ENCODE data around the gene SLC41A2. TPM values are rescaled to one million over a fixed set of nuclear protein-coding genes. Genes with fewer than 3 reads are reported as not detected.
A peak's percentile ranks its signal among the peaks of the same experiment; 100 is the strongest.

The SLC41A2 gene
- total RNA-seq (100 to 1,000 TPM in 1 of 2 donors, 1 to 10 TPM in 1; 7.7 to 235 TPM), polyA plus RNA-seq (10 to 100 TPM; 24.7 to 25.7 TPM)

- Histone ChIP-seq H3K27ac (ENCODE audit: low read depth in 1 of 2, low read length in 2 of 2) (peak within 1 kb of the TSS; percentile 92 to 98), H3K4me3 (ENCODE audit: low read depth in 1 of 3, low read length in 3 of 3) (peak within 1 kb of the TSS; percentile 76 to 99 (median 89)), H3K36me3 (ENCODE audit: control insufficient read depth in 4 of 4, insufficient read depth in 3 of 4, low read depth in 1 of 4, low read length in 3 of 4) (no peaks in the 10 kb centered on the region), H3K4me1 (ENCODE audit: control insufficient read depth in 4 of 4, insufficient read depth in 4 of 4, low read length in 3 of 4) (peaks cover 5 to 56% (median 34%) of the 10 kb centered on the region in 4 donors), H3K9ac (ENCODE audit: low read depth in 1 of 2, low read length in 2 of 2) (peak within 1 kb of the TSS; percentile 69 to 78), H3K9me3 (ENCODE audit: control insufficient read depth in 4 of 4, low read length in 3 of 4) (no peaks in the 10 kb centered on the region), H3K27me3 (ENCODE audit: control insufficient read depth in 4 of 4, insufficient read depth in 4 of 4, low read length in 3 of 4) (no peaks in the 10 kb centered on the region)
- DNase-seq (ENCODE audit: low spot score) = peak; percentile 65
- TF ChIP-seq REST (IDR thresholded peaks at IDR 0.05) (peak; percentile 33), TAF1 (conservative IDR thresholded peaks at IDR 0.05) (no peak), NR2F2 (IDR thresholded peaks at IDR 0.05) (no peak), HNF4A (conservative IDR thresholded peaks at IDR 0.05) (peak; percentile 54 to 67), RAD21 (IDR thresholded peaks at IDR 0.05) (peak in 1 of 2 donors; percentile 52), FOXA2 (IDR thresholded peaks at IDR 0.05) (peak; percentile 28), CTCF (IDR thresholded peaks at IDR 0.05; ENCODE audit: low read depth, low read length, missing input control) (peak; percentile 54), YY1 (IDR thresholded peaks at IDR 0.05) (no peak), MAX (IDR thresholded peaks at IDR 0.05) (no peak), JUND (IDR thresholded peaks at IDR 0.05) (peak; percentile 62 to 67), ATF3 (IDR thresholded peaks at IDR 0.05) (no peak), RXRA (IDR thresholded peaks at IDR 0.05) (peak; percentile 58 to 72), FOXA1 (IDR thresholded peaks at IDR 0.05) (no peak), HNF4G (IDR thresholded peaks at IDR 0.05) (no peak), GABPA (IDR thresholded peaks at IDR 0.05 in 1 of 2, conservative IDR thresholded peaks at IDR 0.05 in 1 of 2) (no peak), SP1 (IDR thresholded peaks at IDR 0.05) (peak; percentile 59), ZBTB33 (IDR thresholded peaks at IDR 0.05) (no peak), EGR1 (IDR thresholded peaks at IDR 0.05; ENCODE audit: low read depth in 2 of 2) (peak; percentile 80 to 83)
- WGBS = under 1% methylated on average over 83 of the region's 83 CpGs
Measured at GRCh38 chr12:104958001-104958804, at the start of gene SLC41A2. SLC41A2 (minus strand) TSS chr12:104958290; CDS start chr12:104928527, 29,763 bp downstream.
